ENCODE data around the gene NR1H4.
"Not testable (repeated sequence)": the region's sequence is repeated elsewhere in the genome, so short reads cannot be mapped to it uniquely, and the experiment has no call there.

NR1H4 gene

DNA sequence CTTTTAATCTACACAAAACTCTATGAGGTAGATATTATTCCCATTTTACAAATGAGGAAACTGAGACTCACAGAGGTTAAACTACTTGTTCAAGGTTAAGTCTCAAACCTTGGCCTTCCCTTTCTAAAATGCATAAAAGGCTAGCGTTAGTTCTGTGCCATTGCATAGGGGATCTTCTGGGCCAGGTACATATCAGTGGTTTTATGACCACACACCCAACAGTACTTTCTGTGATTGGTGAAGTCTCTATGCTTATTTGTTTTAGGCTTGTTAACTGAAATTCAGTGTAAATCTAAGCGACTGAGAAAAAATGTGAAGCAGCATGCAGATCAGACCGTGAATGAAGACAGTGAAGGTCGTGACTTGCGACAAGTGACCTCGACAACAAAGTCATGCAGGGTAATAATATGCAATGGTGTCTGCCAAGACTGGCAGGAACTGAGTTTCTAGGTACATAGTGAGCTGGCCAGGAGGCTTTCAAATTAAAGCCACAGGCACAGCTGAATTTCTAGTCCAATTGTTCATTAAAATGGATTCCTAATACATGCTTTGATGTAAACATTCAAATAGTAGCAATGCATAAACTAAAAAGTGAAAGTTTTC is 61.1 kb downstream of the NR1H4 start:
- Histone ChIP-seq H3K27ac (ENCODE audit: low read length) (no peak overlapping the region), H3K4me1 (ENCODE audit: control insufficient read depth, insufficient read depth, low read length) (no peaks in the 10 kb centered on the region), H3K36me3 (ENCODE audit: control insufficient read depth, insufficient read depth, low read length) (no peaks in the 10 kb centered on the region), H3K27me3 (ENCODE audit: control insufficient read depth, insufficient read depth, low read length) (no peaks in the 10 kb centered on the region), H3K4me3 (ENCODE audit: low read length) (no peak overlapping the region), H3K9me3 (ENCODE audit: control insufficient read depth, insufficient read depth, low read length) (no peaks in the 10 kb centered on the region)
- DNase-seq (ENCODE audit: low read depth, low spot score): no peak
- no CpG with 5 or more reads among the region's 6 CpGs for WGBS (ENCODE audit: insufficient coverage, insufficient read length)

GRCh38 chr12:100539202-100539601 is 65.5 kb downstream of the NR1H4 start:
- Histone ChIP-seq H3K27me3 (ENCODE audit: control insufficient read depth, insufficient read depth, low read length) (no peaks in the 10 kb centered on the region), H3K36me3 (ENCODE audit: control insufficient read depth, insufficient read depth, low read length) (no peaks in the 10 kb centered on the region), H3K4me1 (ENCODE audit: control insufficient read depth, insufficient read depth, low read length) (no peaks in the 10 kb centered on the region), H3K27ac (ENCODE audit: low read length) (no peak overlapping the region), H3K9me3 (ENCODE audit: control insufficient read depth, insufficient read depth, low read length) (no peaks in the 10 kb centered on the region), H3K4me3 (ENCODE audit: low read length) (no peak overlapping the region)
- DNase-seq (ENCODE audit: low read depth, low spot score): peak; percentile 13
- WGBS (ENCODE audit: insufficient coverage, insufficient read length): no CpG with 5 or more reads among the region's 2 CpGs

- no peaks in the 10 kb centered on the region for H3K4me1 ChIP-seq (ENCODE audit: control insufficient read depth, insufficient read depth, low read length)
- H3K36me3 ChIP-seq (ENCODE audit: control insufficient read depth, insufficient read depth, low read length): no peaks in the 10 kb centered on the region
- no peaks in the 10 kb centered on the region for H3K9me3 ChIP-seq (ENCODE audit: control insufficient read depth, insufficient read depth, low read length)
- no peaks in the 10 kb centered on the region for H3K27me3 ChIP-seq (ENCODE audit: control insufficient read depth, insufficient read depth, low read length)
- WGBS (ENCODE audit: insufficient coverage, insufficient read length): no CpG with 5 or more reads among the region's 4 CpGs
- no peak for DNase-seq (ENCODE audit: low read depth, low spot score)
- H3K27ac ChIP-seq (ENCODE audit: low read length): no peak overlapping the region
- no peak overlapping the region for H3K4me3 ChIP-seq (ENCODE audit: low read length)
These were observed 70.5 kb downstream of the NR1H4 start for GRCh38 chr12:100544165-100544564.

GRCh38 chr12:100545092-100545491 is 71.4 kb downstream of the NR1H4 start:
- no CpG with 5 or more reads among the region's 1 CpG for WGBS (ENCODE audit: insufficient coverage, insufficient read length)
- Histone ChIP-seq H3K27ac (ENCODE audit: low read length) (no peak overlapping the region), H3K4me3 (ENCODE audit: low read length) (no peak overlapping the region), H3K9me3 (ENCODE audit: control insufficient read depth, insufficient read depth, low read length) (no peaks in the 10 kb centered on the region), H3K27me3 (ENCODE audit: control insufficient read depth, insufficient read depth, low read length) (no peaks in the 10 kb centered on the region), H3K4me1 (ENCODE audit: control insufficient read depth, insufficient read depth, low read length) (no peaks in the 10 kb centered on the region), H3K36me3 (ENCODE audit: control insufficient read depth, insufficient read depth, low read length) (no peaks in the 10 kb centered on the region)
- no peak for DNase-seq (ENCODE audit: low read depth, low spot score)

GRCh38 chr12:100553936-100554335 is 80.3 kb downstream of the NR1H4 start:
- no peak overlapping the region for H3K4me3 ChIP-seq (ENCODE audit: low read length)
- no CpG with 5 or more reads among the region's 3 CpGs for WGBS (ENCODE audit: insufficient coverage, insufficient read length)

GRCh38 chr12:100554608-100555077 is 81.0 kb downstream of the NR1H4 start:
- H3K27ac ChIP-seq (ENCODE audit: low read length): no peak overlapping the region
- no peaks in the 10 kb centered on the region for H3K27me3 ChIP-seq (ENCODE audit: control insufficient read depth, insufficient read depth, low read length)
- H3K4me1 ChIP-seq (ENCODE audit: control insufficient read depth, insufficient read depth, low read length): no peaks in the 10 kb centered on the region
- no peak overlapping the region for H3K4me3 ChIP-seq (ENCODE audit: low read length)
- no peaks in the 10 kb centered on the region for H3K9me3 ChIP-seq (ENCODE audit: control insufficient read depth, insufficient read depth, low read length)
- DNase-seq (ENCODE audit: low read depth, low spot score): peak; percentile 78
- no peaks in the 10 kb centered on the region for H3K36me3 ChIP-seq (ENCODE audit: control insufficient read depth, insufficient read depth, low read length)
- WGBS (ENCODE audit: insufficient coverage, insufficient read length): no CpG with 5 or more reads among the region's 1 CpG

More at GRCh38 chr12:100553936-100554335, 80.3 kb downstream of the NR1H4 start:
- Histone ChIP-seq H3K36me3 (ENCODE audit: control insufficient read depth, insufficient read depth, low read length) (no peaks in the 10 kb centered on the region), H3K27me3 (ENCODE audit: control insufficient read depth, insufficient read depth, low read length) (no peaks in the 10 kb centered on the region), H3K27ac (ENCODE audit: low read length) (no peak overlapping the region), H3K4me1 (ENCODE audit: control insufficient read depth, insufficient read depth, low read length) (no peaks in the 10 kb centered on the region), H3K9me3 (ENCODE audit: control insufficient read depth, insufficient read depth, low read length) (no peaks in the 10 kb centered on the region)
- DNase-seq (ENCODE audit: low read depth, low spot score): no peak

DNA sequence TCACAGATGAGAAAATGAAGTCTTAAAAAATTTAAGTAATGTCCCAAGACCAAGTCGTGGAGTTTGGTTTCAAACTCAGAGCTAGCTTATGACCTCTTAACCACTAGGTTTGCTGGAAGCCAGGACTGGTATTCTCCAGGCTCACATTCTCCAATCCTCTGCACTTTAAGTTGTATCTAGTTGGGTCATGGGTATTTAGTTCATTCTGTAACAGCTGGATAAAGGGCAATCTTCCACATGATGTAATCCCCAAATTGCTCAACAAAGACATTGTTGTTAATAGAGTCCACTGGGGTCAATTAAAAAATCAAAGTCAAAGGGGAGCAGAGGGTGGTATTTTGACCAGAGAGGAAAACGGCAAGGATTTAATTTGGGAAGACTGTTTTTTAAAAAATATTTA is 82.1 kb downstream of the NR1H4 start:
- Histone ChIP-seq H3K9me3 (ENCODE audit: control insufficient read depth, insufficient read depth, low read length) (no peaks in the 10 kb centered on the region), H3K27ac (ENCODE audit: low read length) (no peak overlapping the region), H3K36me3 (ENCODE audit: control insufficient read depth, insufficient read depth, low read length) (no peaks in the 10 kb centered on the region), H3K27me3 (ENCODE audit: control insufficient read depth, insufficient read depth, low read length) (no peaks in the 10 kb centered on the region), H3K4me3 (ENCODE audit: low read length) (no peak overlapping the region), H3K4me1 (ENCODE audit: control insufficient read depth, insufficient read depth, low read length) (no peaks in the 10 kb centered on the region)
- no peak for DNase-seq (ENCODE audit: low read depth, low spot score)
- WGBS (ENCODE audit: insufficient coverage, insufficient read length): no CpG with 5 or more reads among the region's 2 CpGs

- DNase-seq (ENCODE audit: low read depth, low spot score): no peak
- no peaks in the 10 kb centered on the region for H3K9me3 ChIP-seq (ENCODE audit: control insufficient read depth, insufficient read depth, low read length)
- H3K27me3 ChIP-seq (ENCODE audit: control insufficient read depth, insufficient read depth, low read length): no peaks in the 10 kb centered on the region
- H3K27ac ChIP-seq (ENCODE audit: low read length): no peak overlapping the region
- H3K4me1 ChIP-seq (ENCODE audit: control insufficient read depth, insufficient read depth, low read length): no peaks in the 10 kb centered on the region
- H3K36me3 ChIP-seq (ENCODE audit: control insufficient read depth, insufficient read depth, low read length): no peaks in the 10 kb centered on the region
- no peak overlapping the region for H3K4me3 ChIP-seq (ENCODE audit: low read length)
- WGBS (ENCODE audit: insufficient coverage, insufficient read length): no CpG with 5 or more reads among the region's 2 CpGs
These were observed 83.7 kb downstream of the NR1H4 start for GRCh38 chr12:100557357-100557756.

GRCh38 chr12:100559261-100559660 is 85.6 kb downstream of the NR1H4 start:
- DNase-seq (ENCODE audit: low read depth, low spot score); H3K36me3 ChIP-seq (ENCODE audit: control insufficient read depth, insufficient read depth, low read length); H3K27me3 ChIP-seq (ENCODE audit: control insufficient read depth, insufficient read depth, low read length); H3K9me3 ChIP-seq (ENCODE audit: control insufficient read depth, insufficient read depth, low read length); H3K27ac ChIP-seq (ENCODE audit: low read length); H3K4me3 ChIP-seq (ENCODE audit: low read length); H3K4me1 ChIP-seq (ENCODE audit: control insufficient read depth, insufficient read depth, low read length): not testable (repeated sequence)
- no CpG with 5 or more reads among the region's 21 CpGs for WGBS (ENCODE audit: insufficient coverage, insufficient read length)

- WGBS (ENCODE audit: insufficient coverage, insufficient read length): no CpG with 5 or more reads among the region's 2 CpGs
- H3K36me3 ChIP-seq (ENCODE audit: control insufficient read depth, insufficient read depth, low read length): no peaks in the 10 kb centered on the region
- H3K4me3 ChIP-seq (ENCODE audit: low read length): no peak overlapping the region
These were observed 90.4 kb downstream of the NR1H4 start for GRCh38 chr12:100564090-100564489.

GRCh38 chr12:100564905-100565467 is 91.3 kb downstream of the NR1H4 start:
- H3K4me3 ChIP-seq (ENCODE audit: low read length): no peak overlapping the region
- no peaks in the 10 kb centered on the region for H3K4me1 ChIP-seq (ENCODE audit: control insufficient read depth, insufficient read depth, low read length)
- H3K27me3 ChIP-seq (ENCODE audit: control insufficient read depth, insufficient read depth, low read length): no peaks in the 10 kb centered on the region
- WGBS (ENCODE audit: insufficient coverage, insufficient read length): no CpG with 5 or more reads among the region's 6 CpGs
- H3K36me3 ChIP-seq (ENCODE audit: control insufficient read depth, insufficient read depth, low read length): no peaks in the 10 kb centered on the region
- no peak overlapping the region for H3K27ac ChIP-seq (ENCODE audit: low read length)
- DNase-seq (ENCODE audit: low read depth, low spot score): no peak
- no peaks in the 10 kb centered on the region for H3K9me3 ChIP-seq (ENCODE audit: control insufficient read depth, insufficient read depth, low read length)

More at GRCh38 chr12:100564090-100564489, 90.4 kb downstream of the NR1H4 start:
- Histone ChIP-seq H3K27ac (ENCODE audit: low read length) (no peak overlapping the region), H3K27me3 (ENCODE audit: control insufficient read depth, insufficient read depth, low read length) (no peaks in the 10 kb centered on the region), H3K9me3 (ENCODE audit: control insufficient read depth, insufficient read depth, low read length) (no peaks in the 10 kb centered on the region), H3K4me1 (ENCODE audit: control insufficient read depth, insufficient read depth, low read length) (no peaks in the 10 kb centered on the region)
- no peak for DNase-seq (ENCODE audit: low read depth, low spot score)

All from iPS DF 6.9 (cell line).